Cardiac muscle cell (in vitro differentiated cells and primary cell): Measurements from ENCODE around the gene LAG3. TPM values are rescaled to one million over a fixed set of nuclear protein-coding genes. Genes with fewer than 3 reads are reported as not detected.

Experiments
- DNase-seq, 2 donors: peaks; one replicate each; pipeline versions ENCODE4 v3.0.0 to v3.0.0-alpha.2; 2010 to 2017; ENCODE audit warnings: low read depth in 1 of 2, low spot score in 1 of 2
- H3K27ac ChIP-seq: fragments of 200-600 bp; sonication (generic); 2 replicates; pipeline ENCODE4 v1.5.1; 2016
- H3K27me3 ChIP-seq: fragments of 200-600 bp; sonication (generic); 2 replicates; pipeline ENCODE4 v1.6.0; 2016; ENCODE audit warnings: control low read depth
- H3K36me3 ChIP-seq: fragments of 200-600 bp; sonication (generic); 2 replicates; pipeline ENCODE4 v1.5.1; 2016; ENCODE audit warnings: control low read depth
- H3K4me1 ChIP-seq: fragments of 200-600 bp; sonication (generic); 2 replicates; pipeline ENCODE4 v1.8.1; 2017; ENCODE audit warnings: low read depth, mild to moderate bottlenecking, mixed run types
- H3K4me3 ChIP-seq: fragments of 200-600 bp; sonication (generic); 2 replicates; pipeline ENCODE4 v1.5.1; 2016; ENCODE audit warnings: mild to moderate bottlenecking
- H3K9me3 ChIP-seq: fragments of 200-600 bp; sonication (generic); 2 replicates; pipeline ENCODE4 v1.5.1; 2017; ENCODE audit warnings: low read depth, mild to moderate bottlenecking, control low read depth
- polyA plus RNA-seq: library from polyadenylated mRNA; unstranded; fragments of >200 nt; fragmentation: Nextera tagmentation; extraction: Ambion mirVana; gene quantifications from 2 replicates; pipeline ENCODE4 v1.2.1, GENCODE V29; 2016
- total RNA-seq: library from RNA; depleted of rRNA; stranded (reverse); fragments of >200 nt; gene quantifications from 2 replicates; pipeline ENCODE4 v1.2.3, GENCODE V29; 2016
- TF ChIP-seq, protein P1 (sequence below): IDR thresholded peaks from 2 replicates; pipeline ENCODE4 v1.5.1; 2012; ENCODE audit warnings: low read depth, mild to moderate bottlenecking, low read length

Gene LAG3
- total and polyA plus RNA-seq, 2 experiments from 2014 or later, result 0.15 TPM; not detected in 1

DNA sequence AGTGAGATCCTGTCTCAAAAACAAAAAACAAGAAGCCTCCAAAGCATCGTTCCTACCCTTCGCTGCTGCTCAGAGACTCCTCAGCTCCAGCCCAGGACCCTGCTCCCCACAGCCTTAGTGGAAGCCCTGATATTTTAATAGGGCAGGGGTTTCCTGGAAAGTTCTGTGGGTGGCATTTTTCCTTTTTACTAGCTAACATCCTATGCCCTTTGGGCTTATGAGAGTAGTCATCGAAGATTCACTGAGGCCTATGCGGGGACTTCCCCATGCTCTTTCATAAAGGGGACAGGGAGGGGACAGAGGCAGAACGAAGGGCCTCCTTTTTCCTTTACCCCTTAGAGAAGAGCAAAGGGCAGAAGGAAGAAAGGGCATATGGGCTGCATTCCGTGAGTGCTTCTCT, 8.3 kb downstream of the LAG3 start:
- peaks cover 17% of the 10 kb centered on the region for H3K4me1 ChIP-seq

DNA sequence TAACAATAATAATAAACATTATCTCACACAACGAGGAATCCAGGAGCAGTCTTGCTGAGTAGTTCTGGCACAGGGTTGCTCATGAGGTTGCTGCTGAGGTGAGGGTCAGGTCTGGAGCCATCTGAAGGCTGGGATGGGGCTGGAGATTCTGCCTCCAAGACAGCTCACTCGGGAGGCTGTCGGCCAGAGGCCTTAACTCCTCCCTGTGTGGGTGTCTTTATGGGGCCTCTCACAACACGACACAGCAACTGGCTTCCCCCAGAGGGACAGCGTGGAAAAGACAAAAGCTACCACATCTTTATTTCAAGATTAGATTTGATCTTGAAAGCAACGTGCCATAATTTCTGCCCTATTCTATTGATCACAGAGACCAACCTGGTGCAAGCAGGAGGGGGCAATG, 9.8 kb downstream of the LAG3 start:
- Histone ChIP-seq H3K4me3 (no peak overlapping the region), H3K27me3 (no peaks in the 10 kb centered on the region), H3K36me3 (no peaks in the 10 kb centered on the region), H3K9me3 (no peaks in the 10 kb centered on the region), H3K27ac (no peak overlapping the region), H3K4me1 (peaks cover 17% of the 10 kb centered on the region)
- no peak for DNase-seq
- TF ChIP-seq, protein P1, sequence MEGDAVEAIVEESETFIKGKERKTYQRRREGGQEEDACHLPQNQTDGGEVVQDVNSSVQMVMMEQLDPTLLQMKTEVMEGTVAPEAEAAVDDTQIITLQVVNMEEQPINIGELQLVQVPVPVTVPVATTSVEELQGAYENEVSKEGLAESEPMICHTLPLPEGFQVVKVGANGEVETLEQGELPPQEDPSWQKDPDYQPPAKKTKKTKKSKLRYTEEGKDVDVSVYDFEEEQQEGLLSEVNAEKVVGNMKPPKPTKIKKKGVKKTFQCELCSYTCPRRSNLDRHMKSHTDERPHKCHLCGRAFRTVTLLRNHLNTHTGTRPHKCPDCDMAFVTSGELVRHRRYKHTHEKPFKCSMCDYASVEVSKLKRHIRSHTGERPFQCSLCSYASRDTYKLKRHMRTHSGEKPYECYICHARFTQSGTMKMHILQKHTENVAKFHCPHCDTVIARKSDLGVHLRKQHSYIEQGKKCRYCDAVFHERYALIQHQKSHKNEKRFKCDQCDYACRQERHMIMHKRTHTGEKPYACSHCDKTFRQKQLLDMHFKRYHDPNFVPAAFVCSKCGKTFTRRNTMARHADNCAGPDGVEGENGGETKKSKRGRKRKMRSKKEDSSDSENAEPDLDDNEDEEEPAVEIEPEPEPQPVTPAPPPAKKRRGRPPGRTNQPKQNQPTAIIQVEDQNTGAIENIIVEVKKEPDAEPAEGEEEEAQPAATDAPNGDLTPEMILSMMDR, result no peak

More for the DNA sequence above, 8.3 kb downstream of the LAG3 start:
- TF ChIP-seq, protein P1, result no peak
- no peaks in the 10 kb centered on the region for H3K36me3 ChIP-seq
- no peaks in the 10 kb centered on the region for H3K27me3 ChIP-seq
- no peak overlapping the region for H3K27ac ChIP-seq
- no peak for DNase-seq
- no peaks in the 10 kb centered on the region for H3K9me3 ChIP-seq
- no peak overlapping the region for H3K4me3 ChIP-seq

GRCh38 chr12:6782850-6783566, 10.7 kb downstream of the LAG3 start:
- H3K27me3 ChIP-seq, result no peaks in the 10 kb centered on the region
- H3K4me3 ChIP-seq, result no peak overlapping the region
- H3K36me3 ChIP-seq, result no peaks in the 10 kb centered on the region
- H3K9me3 ChIP-seq, result no peaks in the 10 kb centered on the region
- TF ChIP-seq, protein P1, result no peak
- peaks cover 16% of the 10 kb centered on the region for H3K4me1 ChIP-seq
- peak overlapping the region; percentile 27 for H3K27ac ChIP-seq
- DNase-seq, result peak in 1 of 2 donors; percentile 23

DNA sequence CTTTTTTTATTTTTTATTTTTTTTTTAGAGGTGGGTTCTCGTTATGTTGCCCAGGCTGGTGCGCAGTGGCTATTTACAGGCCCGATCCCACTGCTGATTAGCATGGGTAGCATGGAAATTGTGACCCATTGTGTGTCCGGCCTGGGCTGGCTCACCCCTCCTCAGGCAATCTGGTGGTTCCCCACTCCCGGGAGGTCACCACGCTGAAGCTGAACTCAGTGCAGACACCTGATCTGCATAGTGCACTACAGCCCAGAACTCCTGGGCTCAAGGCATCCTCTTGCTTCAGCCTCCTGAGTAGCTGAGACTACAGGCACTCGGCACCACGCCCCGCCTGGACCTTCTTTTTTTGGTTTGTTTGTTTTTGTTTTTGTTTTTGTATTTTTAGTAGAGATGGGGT, 11.5 kb downstream of the LAG3 start:
- no peaks in the 10 kb centered on the region for H3K36me3 ChIP-seq
- H3K4me1 ChIP-seq, result peaks cover 11% of the 10 kb centered on the region
- DNase-seq, result no peak
- H3K27ac ChIP-seq, result no peak overlapping the region
- no peak overlapping the region for H3K4me3 ChIP-seq
- no peaks in the 10 kb centered on the region for H3K9me3 ChIP-seq
- no peaks in the 10 kb centered on the region for H3K27me3 ChIP-seq
- TF ChIP-seq, protein P1, result no peak

DNA sequence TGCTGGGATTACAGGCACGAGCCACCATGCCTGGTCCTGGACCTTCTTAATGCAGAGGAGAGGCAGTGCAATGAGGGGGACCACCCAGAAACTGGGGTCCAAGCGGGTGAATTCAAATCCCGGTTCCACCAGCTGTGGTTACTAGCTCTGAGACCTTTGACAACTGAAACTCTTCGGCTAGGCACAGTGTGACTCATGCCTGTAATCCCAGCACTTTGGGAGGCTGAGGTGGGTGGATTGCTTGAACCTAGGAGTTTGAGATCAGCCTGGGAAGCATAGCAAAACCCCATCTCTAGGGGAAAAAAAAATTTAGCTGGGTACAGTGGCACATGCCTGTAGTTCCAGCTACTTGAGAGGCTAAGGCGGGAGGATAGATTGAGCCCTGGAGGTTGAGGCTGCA, 12.0 kb downstream of the LAG3 start:
- H3K36me3 ChIP-seq, result no peaks in the 10 kb centered on the region
- no peak overlapping the region for H3K4me3 ChIP-seq
- DNase-seq, result no peak
- no peak overlapping the region for H3K27ac ChIP-seq
- no peaks in the 10 kb centered on the region for H3K9me3 ChIP-seq
- no peaks in the 10 kb centered on the region for H3K27me3 ChIP-seq
- TF ChIP-seq, protein P1, result no peak
- H3K4me1 ChIP-seq, result peaks cover 11% of the 10 kb centered on the region
